GM12872 (cell line): ENCODE measurements around the gene RUNX1.

Experiments
- TF ChIP-seq, protein P1 (sequence below): IDR thresholded peaks from 3 replicates; pipeline ENCODE4 v1.5.1; 2011; ENCODE audit warnings: low read depth, mild to moderate bottlenecking, low read length, moderate library complexity; ENCODE audit not compliant: insufficient read depth

Gene RUNX1

GRCh38 chr21:34878501-34878900 is 170.6 kb downstream of the RUNX1 start:
- TF ChIP-seq, protein P1, sequence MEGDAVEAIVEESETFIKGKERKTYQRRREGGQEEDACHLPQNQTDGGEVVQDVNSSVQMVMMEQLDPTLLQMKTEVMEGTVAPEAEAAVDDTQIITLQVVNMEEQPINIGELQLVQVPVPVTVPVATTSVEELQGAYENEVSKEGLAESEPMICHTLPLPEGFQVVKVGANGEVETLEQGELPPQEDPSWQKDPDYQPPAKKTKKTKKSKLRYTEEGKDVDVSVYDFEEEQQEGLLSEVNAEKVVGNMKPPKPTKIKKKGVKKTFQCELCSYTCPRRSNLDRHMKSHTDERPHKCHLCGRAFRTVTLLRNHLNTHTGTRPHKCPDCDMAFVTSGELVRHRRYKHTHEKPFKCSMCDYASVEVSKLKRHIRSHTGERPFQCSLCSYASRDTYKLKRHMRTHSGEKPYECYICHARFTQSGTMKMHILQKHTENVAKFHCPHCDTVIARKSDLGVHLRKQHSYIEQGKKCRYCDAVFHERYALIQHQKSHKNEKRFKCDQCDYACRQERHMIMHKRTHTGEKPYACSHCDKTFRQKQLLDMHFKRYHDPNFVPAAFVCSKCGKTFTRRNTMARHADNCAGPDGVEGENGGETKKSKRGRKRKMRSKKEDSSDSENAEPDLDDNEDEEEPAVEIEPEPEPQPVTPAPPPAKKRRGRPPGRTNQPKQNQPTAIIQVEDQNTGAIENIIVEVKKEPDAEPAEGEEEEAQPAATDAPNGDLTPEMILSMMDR, result no peak

GRCh38 chr21:34877485-34878128 is 171.5 kb downstream of the RUNX1 start:
- TF ChIP-seq, protein P1, result no peak

DNA sequence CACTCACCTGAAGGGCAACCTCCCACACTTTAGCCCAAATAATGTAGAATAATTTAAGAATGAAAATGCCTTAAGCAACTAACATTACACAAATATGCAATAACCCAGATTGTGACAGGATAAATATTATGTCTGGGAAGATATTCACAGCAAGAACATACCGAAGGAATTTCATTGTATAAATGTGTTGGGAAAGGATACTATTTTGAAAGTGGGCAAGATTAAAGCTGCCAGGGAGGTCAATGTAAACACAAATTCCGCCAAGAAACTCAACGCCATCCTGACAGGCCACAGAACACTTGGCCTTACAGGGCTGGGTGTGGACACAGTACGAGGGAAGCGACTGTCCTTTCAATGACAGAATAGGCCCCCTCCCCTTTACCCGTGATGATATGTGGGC is 173.3 kb downstream of the RUNX1 start:
- TF ChIP-seq, protein P1, result no peak

DNA sequence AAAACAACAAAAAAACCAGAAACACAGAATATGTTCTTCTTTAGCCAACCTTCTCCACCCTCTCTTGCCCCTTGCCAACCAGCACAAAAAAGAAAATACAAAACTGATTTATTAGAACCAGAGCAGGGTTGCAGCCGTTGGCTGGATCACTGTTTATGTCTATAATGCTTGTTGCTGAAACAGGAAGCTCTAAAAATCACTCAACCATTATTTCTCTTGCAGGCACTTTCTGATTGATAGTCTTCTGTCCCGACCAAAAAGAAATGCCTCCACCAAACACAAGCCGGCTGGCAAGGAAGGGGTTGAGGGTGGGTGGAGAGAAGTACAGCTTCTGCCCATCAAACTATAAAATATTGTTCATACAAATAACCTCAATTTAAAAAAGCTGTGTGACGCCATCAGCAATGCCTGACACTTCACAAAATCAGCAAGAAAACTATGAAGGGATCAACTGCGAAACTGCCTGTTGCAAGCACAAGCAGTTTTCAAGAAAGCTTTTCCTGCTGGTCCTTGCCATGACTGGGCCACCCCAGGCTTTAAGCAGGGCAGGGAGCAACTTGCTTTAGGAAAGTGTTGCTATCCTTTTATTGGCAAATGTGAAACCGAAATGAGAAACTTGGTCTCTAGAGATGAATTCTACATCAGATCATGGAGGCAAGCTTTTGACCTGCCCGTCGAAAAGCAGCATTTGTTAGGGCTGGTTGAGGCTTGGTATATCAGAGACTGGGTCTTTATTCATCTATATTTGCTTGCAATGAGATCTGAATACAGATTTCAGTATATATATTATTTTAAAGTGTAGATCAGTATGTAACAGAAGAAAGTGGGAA is 174.2 kb downstream of the RUNX1 start:
- TF ChIP-seq, protein P1, result no peak

GRCh38 chr21:34871026-34871908 is 177.8 kb downstream of the RUNX1 start:
- TF ChIP-seq, protein P1, result no peak

- TF ChIP-seq, protein P1, result no peak
Observed at GRCh38 chr21:34870246-34870645, 178.9 kb downstream of the RUNX1 start.

GRCh38 chr21:34869545-34869944 is 179.6 kb downstream of the RUNX1 start:
- TF ChIP-seq, protein P1, result no peak
